H9 (cell line): Measurements from ENCODE around the gene ZNF837. TPM values are rescaled to one million over a fixed set of nuclear protein-coding genes. Genes with fewer than 3 reads are reported as not detected.

Experiments
- DNase-seq: peaks from one replicate; pipeline ENCODE4 v3.0.0-alpha.2; 2017
- H2AFZ ChIP-seq: one replicate; pipeline ENCODE4 v1.6.1; 2013; ENCODE audit warnings: mild to moderate bottlenecking, low read length, control low read depth, moderate library complexity
- H2AK5ac ChIP-seq: 2 replicates; pipeline ENCODE4 v1.6.1; 2013; ENCODE audit warnings: low read length, control low read depth, mixed read lengths; ENCODE audit not compliant: insufficient read length
- H2BK120ac ChIP-seq: one replicate; pipeline ENCODE4 v1.6.1; 2013; ENCODE audit warnings: low read depth, mild to moderate bottlenecking, low read length, control low read depth, inconsistent platforms; ENCODE audit not compliant: poor library complexity, severe bottlenecking
- H2BK12ac ChIP-seq: 2 replicates; pipeline ENCODE4 v1.6.1; 2013; ENCODE audit warnings: low read length, control low read depth, mixed read lengths, low read depth; ENCODE audit not compliant: insufficient read length
- H2BK15ac ChIP-seq: 2 replicates; pipeline ENCODE4 v1.6.1; 2013; ENCODE audit warnings: low read depth, low read length, control low read depth
- H2BK20ac ChIP-seq: one replicate; pipeline ENCODE4 v1.6.1; 2013; ENCODE audit warnings: low read depth, mild to moderate bottlenecking, low read length, control low read depth, inconsistent platforms; ENCODE audit not compliant: poor library complexity, severe bottlenecking
- H2BK5ac ChIP-seq: 2 replicates; pipeline ENCODE4 v1.6.1; 2013; ENCODE audit warnings: low read length, control low read depth, mixed read lengths; ENCODE audit not compliant: insufficient read length
- H3K14ac ChIP-seq: 2 replicates; pipeline ENCODE4 v1.6.1; 2013; ENCODE audit warnings: low read length, control low read depth; ENCODE audit not compliant: insufficient read depth
- H3K18ac ChIP-seq: 2 replicates; pipeline ENCODE4 v1.6.1; 2013; ENCODE audit warnings: low read depth, mild to moderate bottlenecking, mixed read lengths, low read length, control low read depth; ENCODE audit not compliant: insufficient read length
- H3K23ac ChIP-seq: 2 replicates; pipeline ENCODE4 v1.6.1; 2013; ENCODE audit warnings: low read length, control low read depth, mixed read lengths, low read depth; ENCODE audit not compliant: insufficient read length
- H3K23me2 ChIP-seq: 2 replicates; pipeline ENCODE4 v1.6.1; 2013; ENCODE audit warnings: low read depth, mild to moderate bottlenecking, mixed read lengths, low read length, control low read depth; ENCODE audit not compliant: insufficient read length, poor library complexity, severe bottlenecking
- H3K27ac ChIP-seq: 2 replicates; pipeline ENCODE4 v1.5.1; 2013; ENCODE audit warnings: low read length, control low read depth, mixed read lengths, low read depth; ENCODE audit not compliant: insufficient read length
- H3K27me3 ChIP-seq: 2 replicates; pipeline ENCODE4 v1.6.1; 2013; ENCODE audit warnings: low read length, control low read depth, inconsistent platforms; ENCODE audit not compliant: insufficient read depth
- H3K4ac ChIP-seq: 2 replicates; pipeline ENCODE4 v1.6.1; 2013; ENCODE audit warnings: low read depth, mild to moderate bottlenecking, control low read depth, inconsistent platforms, low read length, moderate library complexity
- H3K4me1 ChIP-seq: 2 replicates; pipeline ENCODE4 v1.6.1; 2013; ENCODE audit warnings: low read length, control low read depth, inconsistent platforms; ENCODE audit not compliant: insufficient read depth
- H3K4me2 ChIP-seq: 2 replicates; pipeline ENCODE4 v1.6.1; 2013; ENCODE audit warnings: low read length, control low read depth, mixed read lengths; ENCODE audit not compliant: insufficient read length, insufficient read depth
- H3K56ac ChIP-seq: 2 replicates; pipeline ENCODE4 v1.6.1; 2013; ENCODE audit warnings: low read depth, mild to moderate bottlenecking, mixed read lengths, low read length, control low read depth; ENCODE audit not compliant: insufficient read length
- H3K79me1 ChIP-seq: 2 replicates; pipeline ENCODE4 v1.6.1; 2013; ENCODE audit warnings: low read depth, mild to moderate bottlenecking, moderate library complexity, low read length, control low read depth, inconsistent platforms; ENCODE audit not compliant: insufficient read depth, poor library complexity, severe bottlenecking
- H3K79me2 ChIP-seq: 2 replicates; pipeline ENCODE4 v1.6.1; 2013; ENCODE audit warnings: low read length, control low read depth, inconsistent platforms; ENCODE audit not compliant: insufficient read depth
- H3K9ac ChIP-seq: 2 replicates; pipeline ENCODE4 v1.6.1; 2013; ENCODE audit warnings: low read length, control low read depth, mixed read lengths; ENCODE audit not compliant: insufficient read length; ENCODE audit errors: extremely low read depth
- H3K9me3 ChIP-seq: one replicate; pipeline ENCODE4 v1.6.1; 2013; ENCODE audit warnings: low read depth, low read length, inconsistent platforms; ENCODE audit not compliant: control insufficient read depth
- H3T11ph ChIP-seq: one replicate; pipeline ENCODE4 v1.6.1; 2013; ENCODE audit warnings: mild to moderate bottlenecking, low read length, control low read depth, inconsistent platforms
- H4K20me1 ChIP-seq: one replicate; pipeline ENCODE4 v1.6.1; 2013; ENCODE audit not compliant: control insufficient read depth, insufficient read length, insufficient read depth
- H4K5ac ChIP-seq: 2 replicates; pipeline ENCODE4 v1.6.1; 2013; ENCODE audit warnings: low read depth, mild to moderate bottlenecking, mixed read lengths, low read length, control low read depth; ENCODE audit not compliant: insufficient read length
- H4K8ac ChIP-seq: replicated peaks from 2 replicates; pipeline ENCODE4 v1.6.1; 2013; ENCODE audit warnings: low read length, control low read depth, mixed read lengths, low read depth; ENCODE audit not compliant: insufficient read length
- H4K91ac ChIP-seq: 2 replicates; pipeline ENCODE4 v1.6.1; 2013; ENCODE audit warnings: low read depth, mild to moderate bottlenecking, moderate library complexity, mixed read lengths, low read length, control low read depth; ENCODE audit not compliant: insufficient read length
- H3K27ac Mint-ChIP-seq, 3 experiments: 2 replicates in 2 of 3; 3 replicates in 1 of 3; pipeline ENCODE4 v1.8.0; 2020 to 2021; ENCODE audit warnings: mixed read lengths in 3 of 3, mild to moderate bottlenecking in 1 of 3, moderate library complexity in 1 of 3
- H3K27me3 Mint-ChIP-seq: 2 replicates; pipeline ENCODE4 v1.8.0; 2021; ENCODE audit warnings: low read depth, mild to moderate bottlenecking, moderate library complexity, mixed read lengths
- H3K36me3 Mint-ChIP-seq, 3 experiments: 2 replicates in 2 of 3; 3 replicates in 1 of 3; pipeline ENCODE4 v1.8.0; 2020 to 2021; ENCODE audit warnings: low read depth in 3 of 3, mixed read lengths in 3 of 3; ENCODE audit not compliant: insufficient read depth in 1 of 3
- H3K4me1 Mint-ChIP-seq, 2 experiments: 2 replicates each; pipeline ENCODE4 v1.8.0; 2020; ENCODE audit warnings: mixed read lengths in 2 of 2
- H3K4me3 Mint-ChIP-seq, 2 experiments: 2 replicates in 1 of 2; 3 replicates in 1 of 2; pipeline ENCODE4 v1.8.0; 2020 to 2021; ENCODE audit warnings: mild to moderate bottlenecking in 2 of 2, mixed read lengths in 2 of 2, moderate library complexity in 1 of 2
- H3K9me3 Mint-ChIP-seq, 2 experiments: 2 replicates in 1 of 2; 3 replicates in 1 of 2; pipeline ENCODE4 v1.8.0; 2020; ENCODE audit warnings: mild to moderate bottlenecking in 2 of 2, mixed read lengths in 2 of 2, moderate library complexity in 1 of 2
- WGBS: extraction: QIAGEN DNeasy Blood & Tissue Kit; methylation state at CpG from one replicate; pipeline ENCODE4 v1.1.7; 2013; ENCODE audit warnings: missing lambda C conversion rate, low lambda C conversion rate, mixed read lengths; ENCODE audit not compliant: insufficient read length; ENCODE audit errors: extremely low coverage; 5-methylcytosine and 5-hydroxymethylcytosine counted together
- total RNA-seq: library from RNA; stranded (reverse); gene quantifications from 2 replicates; pipeline ENCODE4 v1.2.1, GENCODE V29; 2021
- TF ChIP-seq, protein P1 (sequence below): fragments of 200-600 bp; sonication (generic); conservative IDR thresholded peaks from 3 replicates; pipeline ENCODE4 v1.8.0; 2021; ENCODE audit warnings: antibody characterized with exemption, mild to moderate bottlenecking

The ZNF837 gene
- total RNA-seq, 1 experiment from 2014 or later = 3.4 TPM

DNA sequence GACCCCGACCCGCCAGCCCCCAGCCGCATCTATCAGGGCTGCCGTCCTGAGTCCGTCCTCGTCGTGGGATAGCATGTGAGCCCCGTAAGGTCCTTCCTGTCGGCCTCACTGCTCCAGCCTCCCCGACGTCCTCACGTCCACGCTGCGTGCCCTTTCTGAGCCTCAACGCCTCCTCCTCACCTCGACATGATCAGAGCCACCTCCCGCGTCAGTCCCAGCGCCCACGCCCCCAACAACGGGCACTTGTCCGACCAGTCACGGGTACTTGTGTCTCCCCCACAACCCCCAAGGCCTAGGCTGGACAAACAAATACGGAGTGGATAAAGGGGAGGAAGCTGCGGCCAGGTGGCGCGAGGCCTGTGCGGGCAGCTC is 18.9 kb downstream of the ZNF837 start:
- Histone ChIP-seq H3K18ac (peak overlapping the region; percentile 83), H3K23ac (no peak overlapping the region), H2BK20ac (no peak overlapping the region), H3K4me2 (peak overlapping the region; percentile 62), H3K27me3 (no peaks in the 10 kb centered on the region), H4K20me1 (no peaks in the 10 kb centered on the region), H4K5ac (peak overlapping the region; percentile 30), H3K79me1 (no peaks in the 10 kb centered on the region), H3K9ac (peak overlapping the region; percentile 94), H3K27ac (peak overlapping the region; percentile 43), H4K8ac (no peak overlapping the region), H3K14ac (peak overlapping the region; percentile 92), H2BK5ac (no peak overlapping the region), H2BK12ac (no peak overlapping the region), H3K4ac (no peak overlapping the region), H3K56ac (no peak overlapping the region), H2AFZ (no peak overlapping the region), H3K79me2 (no peaks in the 10 kb centered on the region), H3K23me2 (peaks cover 5% of the 10 kb centered on the region), H2BK15ac (no peak overlapping the region), H3T11ph (no peak overlapping the region), H2BK120ac (no peak overlapping the region), H3K4me1 (no peaks in the 10 kb centered on the region), H3K9me3 (no peaks in the 10 kb centered on the region), H2AK5ac (no peak overlapping the region), H4K91ac (no peak overlapping the region)
- peak overlapping the region; percentile 97 to 99 (median 98) for H3K27ac Mint-ChIP-seq
- H3K4me3 Mint-ChIP-seq = peak overlapping the region; percentile 91 to 98
- no peak for DNase-seq
- H3K36me3 Mint-ChIP-seq = no peaks in the 10 kb centered on the region
- H3K9me3 Mint-ChIP-seq = no peaks in the 10 kb centered on the region
- no CpG with 5 or more reads among the region's 28 CpGs for WGBS
- H3K4me1 Mint-ChIP-seq = peaks cover 0 to 8% of the 10 kb centered on the region in 2 experiments; a peak in 3 of 4 replicates
- TF ChIP-seq, protein P1, sequence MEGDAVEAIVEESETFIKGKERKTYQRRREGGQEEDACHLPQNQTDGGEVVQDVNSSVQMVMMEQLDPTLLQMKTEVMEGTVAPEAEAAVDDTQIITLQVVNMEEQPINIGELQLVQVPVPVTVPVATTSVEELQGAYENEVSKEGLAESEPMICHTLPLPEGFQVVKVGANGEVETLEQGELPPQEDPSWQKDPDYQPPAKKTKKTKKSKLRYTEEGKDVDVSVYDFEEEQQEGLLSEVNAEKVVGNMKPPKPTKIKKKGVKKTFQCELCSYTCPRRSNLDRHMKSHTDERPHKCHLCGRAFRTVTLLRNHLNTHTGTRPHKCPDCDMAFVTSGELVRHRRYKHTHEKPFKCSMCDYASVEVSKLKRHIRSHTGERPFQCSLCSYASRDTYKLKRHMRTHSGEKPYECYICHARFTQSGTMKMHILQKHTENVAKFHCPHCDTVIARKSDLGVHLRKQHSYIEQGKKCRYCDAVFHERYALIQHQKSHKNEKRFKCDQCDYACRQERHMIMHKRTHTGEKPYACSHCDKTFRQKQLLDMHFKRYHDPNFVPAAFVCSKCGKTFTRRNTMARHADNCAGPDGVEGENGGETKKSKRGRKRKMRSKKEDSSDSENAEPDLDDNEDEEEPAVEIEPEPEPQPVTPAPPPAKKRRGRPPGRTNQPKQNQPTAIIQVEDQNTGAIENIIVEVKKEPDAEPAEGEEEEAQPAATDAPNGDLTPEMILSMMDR = no peak; the same call in 2 of the 3 replicates
- H3K27me3 Mint-ChIP-seq = no peaks in the 10 kb centered on the region
